HL-60 (cell line): Measurements from ENCODE around the gene SH2B3.
A peak's percentile ranks its signal among the peaks of the same experiment; 100 is the strongest.

Experiments
- DNase-seq, 2 experiments: peaks; one replicate each; pipeline ENCODE4 v3.0.0-alpha.2; 2010 to 2020; ENCODE audit warnings: low read depth in 1 of 2, low spot score in 1 of 2
- H3K27ac ChIP-seq: fragments of 250-450 bp; sonication (Bioruptor Pico); replicated peaks from 2 replicates; pipeline ENCODE4 v1.5.1; 2020; ENCODE audit warnings: mild to moderate bottlenecking, moderate library complexity
- H3K27me3 ChIP-seq: fragments of 250-450 bp; sonication (Bioruptor Pico); 2 replicates; pipeline ENCODE4 v1.5.1; 2021; ENCODE audit warnings: mild to moderate bottlenecking, moderate library complexity; ENCODE audit not compliant: insufficient read depth, poor library complexity, severe bottlenecking
- H3K4me3 ChIP-seq: replicated peaks from 2 replicates; pipeline ENCODE4 v1.5.1; 2011; ENCODE audit warnings: mild to moderate bottlenecking, control low read depth, low read length; ENCODE audit not compliant: insufficient read depth
- GABPA ChIP-seq: IDR thresholded peaks from 2 replicates; pipeline ENCODE4 v1.6.1; 2012; ENCODE audit warnings: low read depth
- POLR2AphosphoS5 ChIP-seq: IDR thresholded peaks from 2 replicates; pipeline ENCODE4 v1.6.1; 2012; ENCODE audit warnings: low read depth
- REST ChIP-seq: IDR thresholded peaks from 2 replicates; pipeline ENCODE4 v1.6.1; 2012; ENCODE audit warnings: low read depth; ENCODE audit not compliant: insufficient replicate concordance
- SPI1 ChIP-seq: IDR thresholded peaks from 2 replicates; pipeline ENCODE4 v1.6.1; 2012; ENCODE audit warnings: low read depth, mild to moderate bottlenecking, borderline replicate concordance
- TF ChIP-seq, protein P1 (sequence below): IDR thresholded peaks from one replicate; pipeline ENCODE4 v1.5.1; 2011; ENCODE audit warnings: low read length, control low read depth, inconsistent platforms; ENCODE audit not compliant: insufficient read depth

The SH2B3 gene

DNA sequence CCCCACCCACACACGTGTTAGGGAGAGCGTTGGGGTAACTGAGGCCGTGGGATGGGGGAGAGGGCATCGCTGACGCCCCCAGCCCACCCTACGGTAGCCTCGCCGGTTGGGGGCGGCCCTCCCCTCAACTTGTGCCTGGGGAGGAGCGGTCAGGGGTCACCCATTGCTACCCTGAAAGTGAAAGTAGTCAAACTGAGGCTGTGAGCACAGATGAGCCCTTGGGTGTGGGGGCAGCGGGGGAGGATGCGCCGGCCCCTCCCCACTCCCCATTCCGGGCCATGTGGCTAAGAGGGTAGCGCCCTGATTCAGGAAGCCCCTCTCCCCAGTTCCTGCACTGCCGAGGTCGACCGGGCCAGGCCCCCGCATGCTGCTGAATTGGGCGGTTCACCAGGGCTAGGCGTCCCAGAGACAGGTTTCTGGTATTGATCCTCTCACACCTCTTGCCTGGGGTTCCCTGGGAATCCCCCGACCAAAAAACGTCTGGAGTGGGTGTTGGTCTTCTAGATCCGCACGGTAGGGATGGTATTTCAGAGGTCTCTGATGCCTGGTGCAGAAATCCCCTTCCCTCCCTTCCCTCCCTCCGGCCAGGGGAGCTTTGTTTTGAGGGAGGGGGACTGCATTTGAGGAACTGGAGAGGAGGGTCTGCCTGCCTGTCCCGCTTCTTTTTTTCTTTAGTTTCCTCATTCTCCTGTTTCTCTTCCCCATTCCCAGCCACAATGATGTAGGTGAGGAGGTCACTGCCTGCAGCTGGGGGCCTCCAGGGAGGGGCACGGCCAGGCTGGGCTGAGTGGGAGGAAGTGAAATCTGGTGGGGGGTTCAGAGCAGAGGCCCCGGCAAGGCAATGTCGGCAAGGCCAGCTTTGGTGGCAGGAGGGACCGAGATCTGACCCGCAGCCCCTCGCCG, 1.0 kb downstream of the SH2B3 start:
- no peaks in the 10 kb centered on the region for H3K27me3 ChIP-seq
- TF ChIP-seq POLR2AphosphoS5 (no peak; the same call in none of the 2 replicates), GABPA (no peak), SPI1 (peak; percentile 91)
- TF ChIP-seq, protein P1, sequence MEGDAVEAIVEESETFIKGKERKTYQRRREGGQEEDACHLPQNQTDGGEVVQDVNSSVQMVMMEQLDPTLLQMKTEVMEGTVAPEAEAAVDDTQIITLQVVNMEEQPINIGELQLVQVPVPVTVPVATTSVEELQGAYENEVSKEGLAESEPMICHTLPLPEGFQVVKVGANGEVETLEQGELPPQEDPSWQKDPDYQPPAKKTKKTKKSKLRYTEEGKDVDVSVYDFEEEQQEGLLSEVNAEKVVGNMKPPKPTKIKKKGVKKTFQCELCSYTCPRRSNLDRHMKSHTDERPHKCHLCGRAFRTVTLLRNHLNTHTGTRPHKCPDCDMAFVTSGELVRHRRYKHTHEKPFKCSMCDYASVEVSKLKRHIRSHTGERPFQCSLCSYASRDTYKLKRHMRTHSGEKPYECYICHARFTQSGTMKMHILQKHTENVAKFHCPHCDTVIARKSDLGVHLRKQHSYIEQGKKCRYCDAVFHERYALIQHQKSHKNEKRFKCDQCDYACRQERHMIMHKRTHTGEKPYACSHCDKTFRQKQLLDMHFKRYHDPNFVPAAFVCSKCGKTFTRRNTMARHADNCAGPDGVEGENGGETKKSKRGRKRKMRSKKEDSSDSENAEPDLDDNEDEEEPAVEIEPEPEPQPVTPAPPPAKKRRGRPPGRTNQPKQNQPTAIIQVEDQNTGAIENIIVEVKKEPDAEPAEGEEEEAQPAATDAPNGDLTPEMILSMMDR: no peak
- peak overlapping the region; percentile 89 for H3K27ac ChIP-seq
- peak in 1 of 2 experiments; percentile 65 for DNase-seq
- peak overlapping the region; percentile 95 for H3K4me3 ChIP-seq

DNA sequence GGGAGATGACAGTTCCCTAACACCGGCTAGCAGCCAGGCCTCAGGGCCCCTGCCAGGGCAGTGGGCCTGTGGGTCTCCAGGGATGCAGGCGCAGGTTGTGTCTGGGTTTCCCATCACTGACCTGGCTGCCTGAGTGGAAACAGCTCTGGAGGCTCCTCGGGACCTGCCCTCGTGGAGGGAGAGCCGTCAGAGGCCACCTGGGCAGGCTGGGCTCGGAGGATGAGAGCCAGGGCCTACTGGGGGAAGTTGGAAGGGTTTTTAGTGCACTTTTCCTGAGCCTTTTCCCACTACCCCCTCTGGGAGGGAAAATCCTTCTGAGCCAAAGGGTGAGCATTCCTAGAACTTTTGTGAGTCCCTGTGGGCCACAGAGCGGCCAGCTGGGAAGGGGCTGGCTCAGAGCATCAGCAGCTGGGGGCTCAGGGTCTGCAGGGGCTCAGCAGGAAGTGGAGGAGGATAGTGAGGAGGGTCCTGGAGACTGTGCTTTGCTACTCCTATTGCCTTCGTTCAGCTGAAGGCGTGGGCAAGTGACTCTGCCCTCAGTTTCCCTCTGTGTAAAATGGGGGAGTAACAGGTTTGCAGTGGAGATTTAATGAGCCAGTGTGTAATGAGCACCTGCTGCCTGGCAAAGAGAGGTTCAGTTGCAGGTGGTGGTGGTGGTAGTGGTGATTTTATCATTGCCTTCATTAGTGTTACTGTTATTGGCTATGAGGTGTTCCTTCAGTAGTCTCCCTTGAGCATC, 1.8 kb downstream of the SH2B3 start:
- DNase-seq: no peak
- no peaks in the 10 kb centered on the region for H3K27me3 ChIP-seq
- H3K27ac ChIP-seq: peak overlapping the region; percentile 89
- H3K4me3 ChIP-seq: peak overlapping the region; percentile 95
- TF ChIP-seq GABPA: no peak
- no peak for TF ChIP-seq REST
- TF ChIP-seq, protein P1: no peak
- no peak for TF ChIP-seq POLR2AphosphoS5
- no peak for TF ChIP-seq SPI1

- DNase-seq: no peak
- no peak for TF ChIP-seq SPI1
- no peak for TF ChIP-seq REST
- TF ChIP-seq POLR2AphosphoS5: no peak
- no peak for TF ChIP-seq GABPA
- TF ChIP-seq, protein P1: no peak
- Histone ChIP-seq H3K27me3 (no peaks in the 10 kb centered on the region), H3K27ac (no peak overlapping the region), H3K4me3 (peak overlapping the region; percentile 95)
These were observed 2.4 kb downstream of the SH2B3 start for GRCh38 chr12:111408116-111408440.
